Measurements from ENCODE around the gene ELP2.

ELP2 gene

GRCh38 chr18:36215577-36215976 is 85.9 kb downstream of the ELP2 start:
- ATAC-seq (ENCODE audit: insufficient read depth, low read depth): no peak
- DNase-seq: no peak
- peaks cover 3% of the 10 kb centered on the region for H3K27me3 ChIP-seq (ENCODE audit: insufficient read depth, low read length, poor library complexity)
- H3K9ac ChIP-seq (ENCODE audit: low read depth, low read length): no peak overlapping the region
- no peak overlapping the region for H3K27ac ChIP-seq (ENCODE audit: low read length)
- no peak for TF ChIP-seq EZH2 (IDR thresholded peaks at IDR 0.05; ENCODE audit: borderline replicate concordance, low read depth, low read length, severe bottlenecking)
- no peak overlapping the region for H3K4me3 ChIP-seq (ENCODE audit: low read depth in 1 of 2, low read length in 2 of 2)
- H3K36me3 ChIP-seq (ENCODE audit: insufficient read depth, low read length): no peaks in the 10 kb centered on the region
- no peak overlapping the region for H3K4me2 ChIP-seq (ENCODE audit: insufficient read depth, low read length)
- H3K9me3 ChIP-seq (ENCODE audit: insufficient read depth, low read length, severe bottlenecking): no peaks in the 10 kb centered on the region
- no peaks in the 10 kb centered on the region for H3K79me2 ChIP-seq (ENCODE audit: insufficient read depth, low read length)
- H2AFZ ChIP-seq (ENCODE audit: low read depth, low read length): no peak overlapping the region
- no peaks in the 10 kb centered on the region for H4K20me1 ChIP-seq (ENCODE audit: insufficient read depth, low read length)
- H3K4me1 ChIP-seq (ENCODE audit: insufficient read depth, low read length): no peaks in the 10 kb centered on the region

- TF ChIP-seq, protein P1, sequence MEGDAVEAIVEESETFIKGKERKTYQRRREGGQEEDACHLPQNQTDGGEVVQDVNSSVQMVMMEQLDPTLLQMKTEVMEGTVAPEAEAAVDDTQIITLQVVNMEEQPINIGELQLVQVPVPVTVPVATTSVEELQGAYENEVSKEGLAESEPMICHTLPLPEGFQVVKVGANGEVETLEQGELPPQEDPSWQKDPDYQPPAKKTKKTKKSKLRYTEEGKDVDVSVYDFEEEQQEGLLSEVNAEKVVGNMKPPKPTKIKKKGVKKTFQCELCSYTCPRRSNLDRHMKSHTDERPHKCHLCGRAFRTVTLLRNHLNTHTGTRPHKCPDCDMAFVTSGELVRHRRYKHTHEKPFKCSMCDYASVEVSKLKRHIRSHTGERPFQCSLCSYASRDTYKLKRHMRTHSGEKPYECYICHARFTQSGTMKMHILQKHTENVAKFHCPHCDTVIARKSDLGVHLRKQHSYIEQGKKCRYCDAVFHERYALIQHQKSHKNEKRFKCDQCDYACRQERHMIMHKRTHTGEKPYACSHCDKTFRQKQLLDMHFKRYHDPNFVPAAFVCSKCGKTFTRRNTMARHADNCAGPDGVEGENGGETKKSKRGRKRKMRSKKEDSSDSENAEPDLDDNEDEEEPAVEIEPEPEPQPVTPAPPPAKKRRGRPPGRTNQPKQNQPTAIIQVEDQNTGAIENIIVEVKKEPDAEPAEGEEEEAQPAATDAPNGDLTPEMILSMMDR (IDR thresholded peaks at IDR 0.05; ENCODE audit: borderline replicate concordance, extremely low read depth, low read length, poor library complexity, severe bottlenecking): no peak
- TF ChIP-seq EZH2 (IDR thresholded peaks at IDR 0.05; ENCODE audit: borderline replicate concordance, low read depth, low read length, severe bottlenecking): no peak
- H3K27me3 ChIP-seq (ENCODE audit: insufficient read depth, low read length, poor library complexity): peaks cover 3% of the 10 kb centered on the region
- H3K9ac ChIP-seq (ENCODE audit: low read depth, low read length): no peak overlapping the region
- no peak for DNase-seq
- no peak overlapping the region for H3K27ac ChIP-seq (ENCODE audit: low read length)
- H3K79me2 ChIP-seq (ENCODE audit: insufficient read depth, low read length): no peaks in the 10 kb centered on the region
- H3K4me3 ChIP-seq (ENCODE audit: low read depth in 1 of 2, low read length in 2 of 2): no peak overlapping the region
- no peak for ATAC-seq (ENCODE audit: insufficient read depth, low read depth)
- H2AFZ ChIP-seq (ENCODE audit: low read depth, low read length): no peak overlapping the region
- no peaks in the 10 kb centered on the region for H3K4me1 ChIP-seq (ENCODE audit: insufficient read depth, low read length)
- no peak overlapping the region for H3K4me2 ChIP-seq (ENCODE audit: insufficient read depth, low read length)
- H4K20me1 ChIP-seq (ENCODE audit: insufficient read depth, low read length): no peaks in the 10 kb centered on the region
- H3K9me3 ChIP-seq (ENCODE audit: insufficient read depth, low read length, severe bottlenecking): no peaks in the 10 kb centered on the region
- H3K36me3 ChIP-seq (ENCODE audit: insufficient read depth, low read length): no peaks in the 10 kb centered on the region
These were observed 87.6 kb downstream of the ELP2 start for GRCh38 chr18:36217348-36217747.

GRCh38 chr18:36229188-36229587 is 99.5 kb downstream of the ELP2 start:
- Histone ChIP-seq H3K27me3 (ENCODE audit: insufficient read depth, low read length, poor library complexity) (no peaks in the 10 kb centered on the region), H3K4me3 (ENCODE audit: low read depth in 1 of 2, low read length in 2 of 2) (no peak overlapping the region), H3K79me2 (ENCODE audit: insufficient read depth, low read length) (no peaks in the 10 kb centered on the region), H3K36me3 (ENCODE audit: insufficient read depth, low read length) (no peaks in the 10 kb centered on the region), H3K27ac (ENCODE audit: low read length) (no peak overlapping the region), H3K4me1 (ENCODE audit: insufficient read depth, low read length) (no peaks in the 10 kb centered on the region), H4K20me1 (ENCODE audit: insufficient read depth, low read length) (no peaks in the 10 kb centered on the region), H2AFZ (ENCODE audit: low read depth, low read length) (no peak overlapping the region), H3K9me3 (ENCODE audit: insufficient read depth, low read length, severe bottlenecking) (peaks cover 6% of the 10 kb centered on the region), H3K9ac (ENCODE audit: low read depth, low read length) (no peak overlapping the region), H3K4me2 (ENCODE audit: insufficient read depth, low read length) (no peak overlapping the region)
- TF ChIP-seq EZH2 (IDR thresholded peaks at IDR 0.05; ENCODE audit: borderline replicate concordance, low read depth, low read length, severe bottlenecking): no peak
- TF ChIP-seq, protein P1 (IDR thresholded peaks at IDR 0.05; ENCODE audit: borderline replicate concordance, extremely low read depth, low read length, poor library complexity, severe bottlenecking): no peak
- ATAC-seq (ENCODE audit: insufficient read depth, low read depth) (no peak), DNase-seq (no peak)

Data from DND-41 (cell line).